Activated naive CD4-positive, alpha-beta T cell treated with anti-CD3 and anti-CD28 coated beads, Interleukin-2, amount 10 ng/mL, durations not matched to agents 5 hours and 36 hours (primary cell): Measurements from ENCODE around the gene FOXD1. TPM values are rescaled to one million over a fixed set of nuclear protein-coding genes. Genes with fewer than 3 reads are reported as not detected.

Experiments
- total RNA-seq, 2 experiments: library from RNA; stranded (reverse); gene quantifications; one replicate each; pipeline ENCODE4 v1.2.3, GENCODE V29; 2021

The FOXD1 gene
- not detected for total RNA-seq

DNA sequence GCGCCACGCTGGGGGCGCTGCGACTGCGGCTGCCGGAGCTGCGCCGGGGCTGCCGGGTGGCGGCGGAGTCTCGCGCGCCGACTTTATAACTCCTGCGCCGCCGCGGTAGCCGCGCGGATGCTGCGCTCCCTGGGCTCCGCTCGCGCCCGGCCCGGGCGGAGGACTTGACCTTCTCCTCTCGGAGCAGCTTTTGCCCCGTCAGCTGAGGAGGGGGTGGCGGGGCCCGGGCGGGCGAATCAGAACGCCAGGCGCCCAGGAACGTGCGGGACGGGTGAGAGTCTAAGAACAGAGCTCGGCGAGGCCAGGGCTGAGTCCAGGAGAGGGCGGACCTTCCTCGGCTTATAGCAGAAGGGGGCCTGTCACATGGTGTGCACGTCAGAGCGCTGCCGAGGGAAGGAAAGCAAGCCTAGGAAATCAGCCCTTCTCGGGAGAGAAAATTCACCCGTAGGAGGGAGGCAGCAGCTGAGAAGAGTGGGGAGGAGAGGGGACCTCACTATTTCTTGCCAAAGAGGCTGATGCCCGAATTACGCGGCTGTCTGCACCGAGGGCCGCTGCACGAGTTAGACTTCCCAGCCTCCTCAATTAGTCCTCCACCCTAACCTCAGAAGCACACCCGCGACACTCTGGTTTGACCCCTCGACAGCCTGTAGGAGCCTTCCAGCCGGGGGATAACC lies at the start of gene FOXD1:
TSS of gene FOXD1 (minus strand) at position 315 of the 674 bp plus-strand sequence. CDS start 415 bp downstream, outside the sequence.

Other genes starting within 250 kb of the FOXD1 start
- 100 to 1,000 TPM; 989 to 990 TPM for gene BTF3, start 49.7 kb upstream of the FOXD1 start, total RNA-seq
- 10 to 100 TPM; 19.2 to 21.0 TPM for gene ANKRA2, start 116.9 kb upstream of the FOXD1 start, total RNA-seq
- gene UTP15, start 117.0 kb upstream of the FOXD1 start, total RNA-seq: 10 to 100 TPM; 20.0 to 21.4 TPM
- not detected for gene ARHGEF28, start 177.4 kb upstream of the FOXD1 start, total RNA-seq